ENCODE results near the gene CDK5. TPM values are rescaled to one million over a fixed set of nuclear protein-coding genes. Genes with fewer than 3 reads are reported as not detected.
"Not testable (repeated sequence)": the region's sequence is repeated elsewhere in the genome, so short reads cannot be mapped to it uniquely, and the experiment has no call there.

Gene CDK5
- total RNA-seq, 1 donor from 2014 or later, result 47.9 TPM

DNA sequence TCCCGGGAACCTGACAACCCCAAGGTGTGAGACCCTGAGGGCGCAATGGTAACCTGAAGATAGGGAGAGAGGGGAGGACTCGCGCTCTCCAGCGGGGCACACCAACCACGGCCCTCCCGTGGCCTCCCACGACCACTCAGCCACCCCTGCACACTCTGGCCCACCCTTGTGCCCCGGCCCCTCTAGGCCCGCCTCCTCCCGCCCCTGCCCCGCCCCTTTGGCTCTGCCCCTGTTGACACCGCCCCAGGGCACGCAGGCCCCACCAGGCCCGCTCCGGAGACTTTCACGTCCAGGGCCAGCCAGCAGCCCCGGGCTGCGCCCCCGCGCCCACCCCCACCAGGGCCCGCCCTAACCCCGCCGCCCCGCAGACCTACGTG is 44.4 kb downstream of the CDK5 start:
- FAIRE-seq (no peak), DNase-seq (ENCODE audit: low read depth) (no peak)
- Histone ChIP-seq H3K27ac (ENCODE audit: low read depth, low read length) (no peak overlapping the region), H2AFZ (ENCODE audit: low read depth, low read length) (peak overlapping the region; percentile 94), H3K27me3 (ENCODE audit: insufficient read depth, low read length) (peaks cover 12% of the 10 kb centered on the region), H3K4me2 (ENCODE audit: low read length) (peak overlapping the region; percentile 86), H3K4me3 (ENCODE audit: insufficient read depth, low read depth, low read length) (no peak overlapping the region), H3K4me1 (ENCODE audit: insufficient read depth, low read length) (peaks cover 17% of the 10 kb centered on the region), H3K79me2 (ENCODE audit: insufficient read depth, low read length) (no peaks in the 10 kb centered on the region), H3K9ac (ENCODE audit: low read length) (no peak overlapping the region), H3K9me3 (ENCODE audit: insufficient read depth, low read depth, low read length) (no peaks in the 10 kb centered on the region), H3K36me3 (ENCODE audit: insufficient read depth, low read length) (no peaks in the 10 kb centered on the region), H4K20me1 (ENCODE audit: insufficient read depth, low read length) (no peaks in the 10 kb centered on the region)
- H3K4me1 Mint-ChIP-seq (ENCODE audit: low read depth, unreplicated experiment), result peaks cover 15% of the 10 kb centered on the region
- peaks cover 44% of the 10 kb centered on the region for H3K27me3 Mint-ChIP-seq (ENCODE audit: low read depth, unreplicated experiment)
- peaks cover 2% of the 10 kb centered on the region for H3K9me3 Mint-ChIP-seq (ENCODE audit: unreplicated experiment)
- TF ChIP-seq, protein P1, sequence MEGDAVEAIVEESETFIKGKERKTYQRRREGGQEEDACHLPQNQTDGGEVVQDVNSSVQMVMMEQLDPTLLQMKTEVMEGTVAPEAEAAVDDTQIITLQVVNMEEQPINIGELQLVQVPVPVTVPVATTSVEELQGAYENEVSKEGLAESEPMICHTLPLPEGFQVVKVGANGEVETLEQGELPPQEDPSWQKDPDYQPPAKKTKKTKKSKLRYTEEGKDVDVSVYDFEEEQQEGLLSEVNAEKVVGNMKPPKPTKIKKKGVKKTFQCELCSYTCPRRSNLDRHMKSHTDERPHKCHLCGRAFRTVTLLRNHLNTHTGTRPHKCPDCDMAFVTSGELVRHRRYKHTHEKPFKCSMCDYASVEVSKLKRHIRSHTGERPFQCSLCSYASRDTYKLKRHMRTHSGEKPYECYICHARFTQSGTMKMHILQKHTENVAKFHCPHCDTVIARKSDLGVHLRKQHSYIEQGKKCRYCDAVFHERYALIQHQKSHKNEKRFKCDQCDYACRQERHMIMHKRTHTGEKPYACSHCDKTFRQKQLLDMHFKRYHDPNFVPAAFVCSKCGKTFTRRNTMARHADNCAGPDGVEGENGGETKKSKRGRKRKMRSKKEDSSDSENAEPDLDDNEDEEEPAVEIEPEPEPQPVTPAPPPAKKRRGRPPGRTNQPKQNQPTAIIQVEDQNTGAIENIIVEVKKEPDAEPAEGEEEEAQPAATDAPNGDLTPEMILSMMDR (IDR thresholded peaks at IDR 0.05; ENCODE audit: insufficient read depth, low read depth, low read length), result no peak
- no peak for TF ChIP-seq EZH2 (IDR thresholded peaks at IDR 0.05; ENCODE audit: insufficient read depth, low read length)
- H3K4me3 Mint-ChIP-seq (ENCODE audit: unreplicated experiment), result no peak overlapping the region
- peaks cover 12% of the 10 kb centered on the region for H3K36me3 Mint-ChIP-seq (ENCODE audit: low read depth, unreplicated experiment)
- no peak overlapping the region for H3K27ac Mint-ChIP-seq (ENCODE audit: unreplicated experiment)

DNA sequence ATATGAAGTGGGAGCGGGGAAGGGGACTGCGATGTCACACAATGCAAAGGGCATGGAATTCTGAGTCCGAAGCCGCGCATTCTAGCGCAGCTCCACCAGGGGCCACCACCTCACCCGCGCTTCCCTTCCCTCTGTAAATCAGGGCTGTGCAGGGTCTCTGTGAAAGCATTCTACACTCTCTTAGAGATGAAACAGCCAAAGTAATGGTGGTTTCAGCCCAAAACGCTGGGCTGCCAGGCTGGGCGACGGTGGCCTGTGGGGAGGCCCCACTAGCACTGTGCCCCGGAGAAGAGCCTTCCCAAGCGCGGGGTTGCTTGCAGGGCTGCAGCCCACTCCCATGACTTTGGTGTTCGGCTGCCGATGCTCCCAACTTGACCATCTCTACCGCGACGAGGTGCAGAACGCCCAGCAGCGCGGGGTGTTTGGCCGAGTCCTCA is 44.8 kb downstream of the CDK5 start:
- no peaks in the 10 kb centered on the region for H3K36me3 ChIP-seq (ENCODE audit: insufficient read depth, low read length)
- H3K9ac ChIP-seq (ENCODE audit: low read length), result no peak overlapping the region
- peak overlapping the region; percentile 50 for H2AFZ ChIP-seq (ENCODE audit: low read depth, low read length)
- peak overlapping the region; percentile 86 for H3K4me2 ChIP-seq (ENCODE audit: low read length)
- no peak overlapping the region for H3K27ac ChIP-seq (ENCODE audit: low read depth, low read length)
- H3K4me3 ChIP-seq (ENCODE audit: insufficient read depth, low read depth, low read length), result no peak overlapping the region
- Mint-ChIP-seq H3K4me3 (ENCODE audit: unreplicated experiment) (no peak overlapping the region), H3K27ac (ENCODE audit: unreplicated experiment) (no peak overlapping the region), H3K36me3 (ENCODE audit: low read depth, unreplicated experiment) (peaks cover 12% of the 10 kb centered on the region), H3K4me1 (ENCODE audit: low read depth, unreplicated experiment) (peaks cover 15% of the 10 kb centered on the region), H3K27me3 (ENCODE audit: low read depth, unreplicated experiment) (peaks cover 43% of the 10 kb centered on the region), H3K9me3 (ENCODE audit: unreplicated experiment) (peaks cover 2% of the 10 kb centered on the region)
- H3K27me3 ChIP-seq (ENCODE audit: insufficient read depth, low read length), result peaks cover 11% of the 10 kb centered on the region
- no peak for FAIRE-seq
- H3K4me1 ChIP-seq (ENCODE audit: insufficient read depth, low read length), result peaks cover 13% of the 10 kb centered on the region
- H4K20me1 ChIP-seq (ENCODE audit: insufficient read depth, low read length), result no peaks in the 10 kb centered on the region
- TF ChIP-seq, protein P1 (IDR thresholded peaks at IDR 0.05; ENCODE audit: insufficient read depth, low read depth, low read length), result peak; percentile 54
- no peak for TF ChIP-seq EZH2 (IDR thresholded peaks at IDR 0.05; ENCODE audit: insufficient read depth, low read length)
- no peaks in the 10 kb centered on the region for H3K79me2 ChIP-seq (ENCODE audit: insufficient read depth, low read length)
- no peaks in the 10 kb centered on the region for H3K9me3 ChIP-seq (ENCODE audit: insufficient read depth, low read depth, low read length)
- DNase-seq (ENCODE audit: low read depth), result no peak

DNA sequence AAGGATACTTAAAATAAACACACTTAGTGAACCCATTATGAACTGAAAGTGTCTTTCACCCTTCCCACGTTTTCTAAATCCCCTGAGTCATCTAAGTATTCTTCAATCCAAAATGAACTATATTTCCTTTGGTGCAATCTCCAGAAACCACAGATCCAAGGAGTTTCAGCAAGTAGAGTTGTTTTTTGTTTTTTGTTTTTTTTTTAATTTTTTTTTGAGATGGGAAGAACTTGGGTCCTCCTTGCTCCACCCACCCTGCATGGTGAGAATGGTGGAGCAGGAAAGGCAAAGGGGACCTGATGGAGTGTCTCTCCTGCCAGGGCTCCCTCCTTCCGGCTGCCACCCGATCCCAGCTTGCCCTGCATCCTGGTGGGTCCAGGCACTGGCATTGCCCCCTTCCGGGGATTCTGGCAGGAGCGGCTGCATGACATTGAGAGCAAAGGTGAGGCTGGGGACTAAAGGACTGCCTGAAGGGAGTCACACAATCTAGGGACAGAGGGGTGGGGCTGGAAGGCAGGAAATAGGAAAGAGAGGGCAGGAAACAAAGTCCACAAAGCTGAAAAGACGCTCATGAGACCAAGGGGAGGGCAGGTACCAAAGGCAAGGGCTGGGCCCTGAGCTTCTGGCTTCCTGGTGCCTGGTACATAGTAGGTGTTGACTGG is 45.5 kb downstream of the CDK5 start:
- no peaks in the 10 kb centered on the region for H3K79me2 ChIP-seq (ENCODE audit: insufficient read depth, low read length)
- H3K9me3 Mint-ChIP-seq (ENCODE audit: unreplicated experiment), result peaks cover 2% of the 10 kb centered on the region
- H3K4me2 ChIP-seq (ENCODE audit: low read length), result no peak overlapping the region
- TF ChIP-seq EZH2 (IDR thresholded peaks at IDR 0.05; ENCODE audit: insufficient read depth, low read length), result no peak
- TF ChIP-seq, protein P1 (IDR thresholded peaks at IDR 0.05; ENCODE audit: insufficient read depth, low read depth, low read length), result no peak
- H3K27ac Mint-ChIP-seq (ENCODE audit: unreplicated experiment), result no peak overlapping the region
- peaks cover 12% of the 10 kb centered on the region for H3K36me3 Mint-ChIP-seq (ENCODE audit: low read depth, unreplicated experiment)
- H3K4me1 ChIP-seq (ENCODE audit: insufficient read depth, low read length), result peaks cover 13% of the 10 kb centered on the region
- H3K27me3 Mint-ChIP-seq (ENCODE audit: low read depth, unreplicated experiment), result peaks cover 41% of the 10 kb centered on the region
- peak overlapping the region; percentile 68 for H3K4me3 Mint-ChIP-seq (ENCODE audit: unreplicated experiment)
- H3K4me3 ChIP-seq (ENCODE audit: insufficient read depth, low read depth, low read length), result no peak overlapping the region
- H3K4me1 Mint-ChIP-seq (ENCODE audit: low read depth, unreplicated experiment), result peaks cover 15% of the 10 kb centered on the region
- no peak overlapping the region for H3K27ac ChIP-seq (ENCODE audit: low read depth, low read length)
- no peaks in the 10 kb centered on the region for H4K20me1 ChIP-seq (ENCODE audit: insufficient read depth, low read length)
- no peak overlapping the region for H3K9ac ChIP-seq (ENCODE audit: low read length)
- no peak overlapping the region for H2AFZ ChIP-seq (ENCODE audit: low read depth, low read length)
- H3K9me3 ChIP-seq (ENCODE audit: insufficient read depth, low read depth, low read length), result no peaks in the 10 kb centered on the region
- H3K36me3 ChIP-seq (ENCODE audit: insufficient read depth, low read length), result no peaks in the 10 kb centered on the region
- FAIRE-seq, result peak; percentile 17
- no peak for DNase-seq (ENCODE audit: low read depth)
- H3K27me3 ChIP-seq (ENCODE audit: insufficient read depth, low read length), result peaks cover 7% of the 10 kb centered on the region

DNA sequence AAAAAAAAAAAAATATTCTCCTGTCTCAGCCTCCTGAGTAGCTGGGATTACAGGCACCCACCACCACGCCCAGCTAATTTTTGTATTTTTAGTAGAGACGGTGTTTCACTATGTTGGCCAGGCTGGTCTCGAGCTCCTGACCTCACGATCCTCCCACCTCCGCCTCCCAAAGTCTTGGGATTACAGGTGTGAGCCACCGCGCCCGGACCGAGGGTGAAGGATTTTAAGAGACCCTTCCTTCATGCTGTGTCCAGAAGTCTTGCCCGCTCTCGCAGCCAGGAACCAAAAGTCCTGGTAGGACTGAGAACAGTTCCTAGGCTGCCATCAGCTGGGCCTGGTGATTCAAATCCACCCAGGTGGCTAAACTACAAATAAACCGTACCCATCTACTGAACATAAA is 46.1 kb downstream of the CDK5 start:
- DNase-seq (ENCODE audit: low read depth); H3K9me3 Mint-ChIP-seq (ENCODE audit: unreplicated experiment); H3K9ac ChIP-seq (ENCODE audit: low read length); H3K79me2 ChIP-seq (ENCODE audit: insufficient read depth, low read length); H3K4me3 ChIP-seq (ENCODE audit: insufficient read depth, low read depth, low read length); H3K9me3 ChIP-seq (ENCODE audit: insufficient read depth, low read depth, low read length); FAIRE-seq; H3K36me3 ChIP-seq (ENCODE audit: insufficient read depth, low read length); H3K27me3 ChIP-seq (ENCODE audit: insufficient read depth, low read length); H2AFZ ChIP-seq (ENCODE audit: low read depth, low read length); H3K27ac ChIP-seq (ENCODE audit: low read depth, low read length); H4K20me1 ChIP-seq (ENCODE audit: insufficient read depth, low read length); H3K27ac Mint-ChIP-seq (ENCODE audit: unreplicated experiment); H3K4me2 ChIP-seq (ENCODE audit: low read length): not testable (repeated sequence)
- Mint-ChIP-seq H3K27me3 (ENCODE audit: low read depth, unreplicated experiment) (peaks cover 37% of the 10 kb centered on the region), H3K4me1 (ENCODE audit: low read depth, unreplicated experiment) (peaks cover 15% of the 10 kb centered on the region), H3K4me3 (ENCODE audit: unreplicated experiment) (peak overlapping the region; percentile 4), H3K36me3 (ENCODE audit: low read depth, unreplicated experiment) (peaks cover 12% of the 10 kb centered on the region)
- H3K4me1 ChIP-seq (ENCODE audit: insufficient read depth, low read length), result peaks cover 13% of the 10 kb centered on the region
